Activated CD4-positive, alpha-beta memory T cell treated with anti-CD3 and anti-CD28 coated beads for 36 hours (primary cell): Measurements from ENCODE around the gene TCF7. TPM values are rescaled to one million over a fixed set of nuclear protein-coding genes. Genes with fewer than 3 reads are reported as not detected.

Source experiments
- CTCF ChIA-PET: fragments of 350-600 bp; sonication (Branson Sonifier 250); formaldehyde crosslinking; loops from one replicate; lab custom pipeline; 2021; ENCODE audit warnings: antibody characterized with exemption, inconsistent platforms; lab: Charles Lee
- POLR2A ChIA-PET: fragments of 350-600 bp; sonication (Branson Sonifier 250); formaldehyde crosslinking; loops from one replicate; lab custom pipeline; 2021; ENCODE audit warnings: antibody characterized with exemption; lab: Charles Lee
- DNase-seq: peaks from one replicate; pipeline ENCODE4 v3.0.0-alpha.2; 2020
- H3K27ac Mint-ChIP-seq: one replicate; pipeline ENCODE4 v1.8.0; 2021; ENCODE audit warnings: mixed read lengths
- H3K27me3 Mint-ChIP-seq: one replicate; pipeline ENCODE4 v1.8.0; 2021; ENCODE audit warnings: mixed read lengths
- H3K36me3 Mint-ChIP-seq: one replicate; pipeline ENCODE4 v1.8.0; 2021; ENCODE audit warnings: mixed read lengths
- H3K4me1 Mint-ChIP-seq: one replicate; pipeline ENCODE4 v1.8.0; 2021; ENCODE audit warnings: low read depth, mixed read lengths
- H3K4me3 Mint-ChIP-seq: one replicate; pipeline ENCODE4 v1.8.0; 2021; ENCODE audit warnings: mild to moderate bottlenecking, mixed read lengths
- H3K9me3 Mint-ChIP-seq: one replicate; pipeline ENCODE4 v1.8.0; 2021; ENCODE audit warnings: mixed read lengths
- intact Hi-C: fragments of 100-400 bp; cut with micrococcal nuclease; formaldehyde crosslinking; loops from one replicate; pipeline ENCODE4 v1.15.1; 2023
- total RNA-seq, 2 experiments: library from RNA; stranded (reverse); gene quantifications; one replicate each; pipeline ENCODE4 v1.2.3, GENCODE V29; 2021

The TCF7 gene
- total RNA-seq, 2 experiments from 2014 or later: 59.3 to 65.6 TPM

DNA sequence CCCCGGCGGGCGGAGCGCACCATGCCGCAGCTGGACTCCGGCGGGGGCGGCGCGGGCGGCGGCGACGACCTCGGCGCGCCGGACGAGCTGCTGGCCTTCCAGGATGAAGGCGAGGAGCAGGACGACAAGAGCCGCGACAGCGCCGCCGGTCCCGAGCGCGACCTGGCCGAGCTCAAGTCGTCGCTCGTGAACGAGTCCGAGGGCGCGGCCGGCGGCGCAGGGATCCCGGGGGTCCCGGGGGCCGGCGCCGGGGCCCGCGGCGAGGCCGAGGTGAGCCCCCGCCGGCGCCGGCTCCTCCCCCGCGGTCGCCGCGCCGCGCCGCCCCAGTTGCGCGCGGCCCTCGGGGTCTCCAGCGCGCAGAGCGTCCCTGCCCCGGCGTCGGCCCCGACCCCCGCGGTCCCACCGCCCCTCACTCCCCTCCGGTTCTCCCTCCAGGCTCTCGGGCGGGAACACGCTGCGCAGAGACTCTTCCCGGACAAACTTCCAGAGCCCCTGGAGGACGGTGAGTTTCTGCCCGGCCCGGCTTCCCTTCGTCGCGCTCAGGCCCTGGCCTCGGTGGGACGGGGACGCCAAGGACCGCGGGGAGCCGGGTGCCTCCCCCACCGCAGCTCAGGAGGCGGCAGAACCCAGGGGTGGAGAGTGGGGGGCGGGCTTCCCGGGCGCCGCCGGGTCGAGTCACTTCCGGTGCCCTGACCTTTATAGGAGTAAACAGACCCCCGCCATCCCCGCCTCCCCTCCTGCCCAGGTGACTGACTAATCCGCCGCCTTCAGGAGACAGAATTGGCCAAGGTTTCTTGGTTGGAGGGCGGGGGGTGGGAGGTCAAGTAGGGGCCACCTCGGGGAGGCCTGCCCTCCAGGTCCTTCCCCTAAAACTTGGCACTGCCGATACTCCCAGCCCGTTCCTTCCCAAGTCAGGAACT is 665 bp downstream of the TCF7 start:
- H3K4me3 Mint-ChIP-seq: peak overlapping the region; percentile 70
- CTCF ChIA-PET: interaction anchor here (1.6 to 17.1 kb wide), 4 partner anchors 11 to 75 kb away, joined by 4 to 253 read pairs (median 81); no protein-coding TSS in a partner anchor
- H3K36me3 Mint-ChIP-seq: peaks cover 36% of the 10 kb centered on the region
- H3K27me3 Mint-ChIP-seq: no peaks in the 10 kb centered on the region
- POLR2A ChIA-PET: interaction anchor here (0.7 to 6.2 kb wide), 7 partner anchors 8 to 44 kb away, joined by 4 to 43 read pairs (median 8); no protein-coding TSS in a partner anchor
- peak; percentile 87 for DNase-seq
- peak overlapping the region; percentile 60 for H3K27ac Mint-ChIP-seq
- no peaks in the 10 kb centered on the region for H3K9me3 Mint-ChIP-seq
- peaks cover 76% of the 10 kb centered on the region for H3K4me1 Mint-ChIP-seq
- intact Hi-C loops: loop anchor here (5.0 kb wide), 1 partner anchor 112 kb away; the partner anchor contains the start of gene PPP2CA

DNA sequence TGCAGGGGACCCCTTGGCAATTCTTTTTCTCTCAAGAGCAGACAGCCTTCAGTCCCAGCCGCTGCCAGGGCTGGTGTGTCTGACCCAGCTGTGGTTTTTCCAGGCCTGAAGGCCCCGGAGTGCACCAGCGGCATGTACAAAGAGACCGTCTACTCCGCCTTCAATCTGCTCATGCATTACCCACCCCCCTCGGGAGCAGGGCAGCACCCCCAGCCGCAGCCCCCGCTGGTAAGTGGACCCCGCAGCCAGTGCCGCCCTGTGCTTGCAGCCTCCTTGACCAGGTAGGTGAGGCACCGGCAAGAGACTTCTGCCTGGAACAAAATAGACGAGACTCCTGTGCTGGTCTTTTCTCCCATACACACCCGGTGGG is 1.3 kb downstream of the TCF7 start:
- intact Hi-C loops: loop anchor here (5.0 kb wide), 1 partner anchor 112 kb away; the partner anchor contains the start of gene PPP2CA
- Mint-ChIP-seq H3K27me3 (no peaks in the 10 kb centered on the region), H3K27ac (peak overlapping the region; percentile 60), H3K9me3 (no peaks in the 10 kb centered on the region), H3K36me3 (peaks cover 42% of the 10 kb centered on the region), H3K4me3 (peak overlapping the region; percentile 70), H3K4me1 (peaks cover 76% of the 10 kb centered on the region)
- ChIA-PET POLR2A (interaction anchor here (1.9 to 6.2 kb wide), 3 partner anchors 13 to 22 kb away, joined by 7 to 43 read pairs (median 8); no protein-coding TSS in a partner anchor), CTCF (interaction anchor here (1.7 to 17.1 kb wide), 4 partner anchors 14 to 76 kb away, joined by 7 to 253 read pairs (median 81); no protein-coding TSS in a partner anchor)
- DNase-seq: no peak

DNA sequence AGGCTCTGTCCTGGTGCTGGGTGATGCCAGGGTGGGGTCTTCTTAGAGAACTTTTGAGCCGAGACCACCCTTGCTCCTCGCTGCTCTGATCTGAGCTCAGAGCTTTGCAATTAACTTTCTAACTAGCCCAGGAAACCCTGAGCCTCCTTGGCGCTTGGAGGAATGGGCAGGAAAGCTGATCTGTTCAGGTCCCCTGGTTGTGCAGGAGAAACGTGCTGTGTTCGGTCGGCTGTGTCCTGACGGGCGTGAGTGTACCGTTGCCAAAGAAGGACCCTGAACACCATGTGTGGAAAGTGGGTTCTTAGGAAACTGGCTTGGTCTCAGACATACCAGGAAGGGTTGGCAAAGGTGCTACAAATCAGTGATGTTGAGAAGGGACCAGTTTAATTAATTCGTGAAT is 1.8 kb downstream of the TCF7 start:
- peak overlapping the region; percentile 60 for H3K27ac Mint-ChIP-seq
- H3K4me1 Mint-ChIP-seq: peaks cover 76% of the 10 kb centered on the region
- peak overlapping the region; percentile 70 for H3K4me3 Mint-ChIP-seq
- H3K36me3 Mint-ChIP-seq: peaks cover 45% of the 10 kb centered on the region
- no peak for DNase-seq
- intact Hi-C loops: loop anchor here (5.0 kb wide), 1 partner anchor 111 kb away; the partner anchor contains the start of gene PPP2CA
- ChIA-PET POLR2A (interaction anchor here (1.3 to 6.2 kb wide), 5 partner anchors 8 to 21 kb away, joined by 5 to 43 read pairs (median 7); no protein-coding TSS in a partner anchor), CTCF (interaction anchor here (1.7 to 17.1 kb wide), 4 partner anchors 15 to 76 kb away, joined by 7 to 253 read pairs (median 81); no protein-coding TSS in a partner anchor)
- no peaks in the 10 kb centered on the region for H3K9me3 Mint-ChIP-seq
- H3K27me3 Mint-ChIP-seq: no peaks in the 10 kb centered on the region

DNA sequence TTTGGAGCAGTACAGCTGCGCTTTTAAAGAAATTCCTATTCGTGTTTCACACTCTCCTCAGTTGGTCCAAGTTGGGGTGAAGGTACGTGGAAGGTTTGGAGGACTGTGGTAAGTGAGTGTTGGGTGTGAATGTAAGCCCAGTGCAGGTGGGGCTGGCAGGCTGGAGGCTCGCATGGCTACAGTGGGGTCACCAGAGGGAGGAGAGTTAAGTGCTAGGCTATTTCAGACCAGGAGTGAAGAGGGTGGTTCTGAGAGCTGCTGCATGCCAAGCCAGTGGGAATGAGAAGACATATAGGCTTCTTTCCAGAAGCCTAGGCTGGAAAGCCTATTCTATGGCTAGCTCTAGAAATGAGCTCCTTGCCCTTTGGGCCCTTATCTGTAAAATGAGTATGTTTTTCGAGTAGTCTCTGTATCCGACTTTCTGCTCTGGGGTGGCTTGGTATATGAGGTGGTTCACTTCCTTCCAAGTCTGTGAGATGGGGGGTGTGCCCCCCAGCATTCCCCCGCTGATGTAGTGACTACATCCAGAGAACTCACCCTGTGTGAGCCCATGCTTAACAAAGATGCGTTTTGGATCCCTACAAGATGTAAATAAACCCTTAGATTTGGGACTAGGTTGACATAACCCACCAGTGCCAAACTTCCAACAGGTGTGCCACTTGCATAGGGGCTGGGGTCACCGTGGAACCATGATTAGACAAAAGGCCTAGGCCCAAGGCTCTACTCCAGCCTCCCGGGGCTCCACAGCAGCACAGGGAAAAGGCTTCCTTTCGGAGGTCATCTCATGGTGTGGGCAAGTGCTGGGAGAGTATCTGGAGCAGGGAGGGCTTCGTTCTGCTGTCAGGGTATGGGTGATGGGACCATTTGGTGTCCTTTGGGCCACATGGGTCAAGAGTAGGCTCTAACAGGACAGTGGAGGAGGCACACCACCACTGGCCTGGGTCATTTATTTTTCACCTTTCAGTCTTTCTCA is 2.6 kb downstream of the TCF7 start:
- DNase-seq: no peak
- ChIA-PET POLR2A (interaction anchor here (1.3 to 2.8 kb wide), 5 partner anchors 8 to 22 kb away, joined by 4 to 16 read pairs (median 7); no protein-coding TSS in a partner anchor), CTCF (interaction anchor here (1.7 to 17.1 kb wide), 5 partner anchors 15 to 77 kb away, joined by 7 to 253 read pairs (median 34); no protein-coding TSS in a partner anchor)
- Mint-ChIP-seq H3K4me1 (peaks cover 76% of the 10 kb centered on the region), H3K4me3 (peak overlapping the region; percentile 70), H3K27ac (peak overlapping the region; percentile 60), H3K36me3 (peaks cover 50% of the 10 kb centered on the region), H3K9me3 (no peaks in the 10 kb centered on the region), H3K27me3 (no peaks in the 10 kb centered on the region)
- intact Hi-C loops: loop anchor here (5.0 kb wide), 1 partner anchor 110 kb away; the partner anchor contains the start of gene PPP2CA

DNA sequence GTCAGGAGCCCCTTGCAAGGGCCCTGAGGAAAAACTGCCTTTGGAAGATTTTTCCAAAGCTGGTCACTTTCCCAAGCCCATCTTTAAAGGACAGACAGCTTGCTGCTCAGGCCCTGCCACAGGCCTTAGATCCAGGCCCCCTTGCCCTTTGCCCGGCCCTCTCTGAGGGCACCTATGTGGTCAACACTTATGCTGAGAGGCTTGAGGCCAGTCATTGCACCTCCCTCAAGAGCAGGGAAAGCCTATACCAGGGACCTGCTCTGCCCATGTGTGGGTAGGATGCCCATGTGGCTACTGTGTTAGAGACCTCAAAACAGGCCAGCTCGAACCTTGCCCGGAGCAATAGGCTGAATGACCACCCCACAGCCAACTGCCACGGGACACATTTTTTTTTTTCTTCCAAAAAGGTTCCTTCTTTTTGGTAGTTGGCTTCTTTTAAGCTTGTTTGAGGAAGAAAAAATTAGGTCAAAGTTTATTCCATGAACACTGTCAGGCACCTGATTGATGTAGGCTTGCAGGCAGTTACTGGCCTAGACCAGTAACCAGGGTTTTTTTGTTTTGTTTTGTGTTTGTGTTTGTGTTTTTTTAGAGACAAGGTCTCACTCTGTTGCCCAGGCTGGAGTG is 3.8 kb downstream of the TCF7 start:
- DNase-seq: no peak
- no peaks in the 10 kb centered on the region for H3K9me3 Mint-ChIP-seq
- peak overlapping the region; percentile 61 for H3K27ac Mint-ChIP-seq
- intact Hi-C loops: loop anchor here (1.0 to 5.0 kb wide), 2 partner anchors 9 to 109 kb away; partner anchors contain the start of gene PPP2CA
- ChIA-PET CTCF (interaction anchor here (0.6 to 17.1 kb wide), 7 partner anchors 9 to 92 kb away, joined by 3 to 253 read pairs (median 7); no protein-coding TSS in a partner anchor), POLR2A (interaction anchor here (1.0 to 2.8 kb wide), 7 partner anchors 9 to 36 kb away, joined by 3 to 16 read pairs (median 4); no protein-coding TSS in a partner anchor)
- H3K4me3 Mint-ChIP-seq: peak overlapping the region; percentile 70
- peaks cover 50% of the 10 kb centered on the region for H3K36me3 Mint-ChIP-seq
- H3K4me1 Mint-ChIP-seq: peaks cover 78% of the 10 kb centered on the region
- no peaks in the 10 kb centered on the region for H3K27me3 Mint-ChIP-seq

DNA sequence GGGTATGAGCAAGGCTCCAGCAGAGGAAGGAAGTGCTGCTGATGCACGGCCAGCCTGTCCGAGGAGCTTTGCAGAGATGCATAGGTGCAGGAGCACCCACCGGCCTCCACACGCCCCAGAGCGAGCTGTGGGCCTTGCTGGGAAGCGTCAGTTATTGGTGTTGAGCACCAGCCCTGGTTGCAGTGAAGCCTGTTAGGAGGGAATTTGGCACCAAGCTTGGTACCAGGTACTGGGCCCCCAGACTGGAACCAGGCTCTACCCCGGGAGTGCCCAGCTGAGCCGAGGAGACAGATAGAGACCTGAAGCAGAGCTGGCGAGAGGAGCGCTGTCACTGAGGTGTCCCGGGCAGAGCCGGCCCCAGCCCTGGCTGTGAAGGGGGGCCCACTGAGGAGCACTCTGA is 5.2 kb downstream of the TCF7 start:
- H3K27me3 Mint-ChIP-seq: no peaks in the 10 kb centered on the region
- H3K4me1 Mint-ChIP-seq: peaks cover 84% of the 10 kb centered on the region
- H3K9me3 Mint-ChIP-seq: no peaks in the 10 kb centered on the region
- ChIA-PET POLR2A (interaction anchor here (1.1 to 1.4 kb wide), 3 partner anchors 19 to 37 kb away, joined by 4 to 6 read pairs (median 5); no protein-coding TSS in a partner anchor), CTCF (interaction anchor here (0.5 to 17.1 kb wide), 7 partner anchors 8 to 489 kb away, joined by 3 to 253 read pairs (median 4); no protein-coding TSS in a partner anchor)
- peak overlapping the region; percentile 70 for H3K4me3 Mint-ChIP-seq
- DNase-seq: peak; percentile 54
- intact Hi-C loops: loop anchor here (5.0 kb wide), 1 partner anchor 108 kb away; the partner anchor contains the start of gene PPP2CA
- peak overlapping the region; percentile 84 for H3K27ac Mint-ChIP-seq
- H3K36me3 Mint-ChIP-seq: peaks cover 52% of the 10 kb centered on the region

DNA sequence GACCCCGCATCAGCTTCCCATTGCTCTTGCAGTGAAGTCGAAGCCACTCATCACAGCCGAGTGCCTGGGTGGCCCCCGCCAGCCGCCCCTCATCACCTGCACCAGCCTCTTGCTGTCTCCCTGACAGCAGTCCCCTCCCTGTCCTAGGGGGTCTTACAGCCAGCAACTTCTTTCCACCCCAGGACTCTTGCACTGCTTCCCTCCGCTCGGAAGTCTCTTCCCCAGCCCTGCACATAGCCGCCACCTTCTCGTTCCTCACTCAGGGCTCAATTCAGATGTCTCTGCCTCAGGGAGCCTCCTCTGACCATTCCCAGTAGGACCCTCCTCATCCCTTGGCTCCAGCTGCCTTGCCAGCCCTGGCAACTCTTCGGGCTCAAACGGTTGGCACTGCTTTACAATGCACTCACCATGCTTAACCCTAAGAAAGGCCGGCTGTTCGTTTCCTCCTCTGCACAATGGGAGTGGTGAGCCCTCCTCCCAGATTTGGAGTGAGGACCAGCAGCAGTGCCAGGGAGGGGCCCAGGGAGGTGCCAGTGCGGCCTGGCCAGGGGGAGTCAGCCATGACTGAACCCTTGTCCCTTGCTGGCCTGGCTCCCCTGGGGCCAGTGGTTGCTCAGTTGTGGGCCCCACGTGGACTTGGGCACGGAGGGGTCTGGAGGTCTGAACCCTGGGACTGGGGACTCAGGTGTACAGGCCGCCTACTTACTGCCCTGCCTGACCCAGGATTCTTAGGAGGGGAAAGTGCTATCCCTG is 6.1 kb downstream of the TCF7 start:
- Mint-ChIP-seq H3K36me3 (peaks cover 54% of the 10 kb centered on the region), H3K27me3 (no peaks in the 10 kb centered on the region), H3K27ac (peak overlapping the region; percentile 84), H3K4me1 (peaks cover 92% of the 10 kb centered on the region), H3K4me3 (peak overlapping the region; percentile 70), H3K9me3 (no peaks in the 10 kb centered on the region)
- intact Hi-C loops: no loop called here
- DNase-seq: no peak
- ChIA-PET CTCF (interaction anchor here (0.7 to 17.1 kb wide), 6 partner anchors 9 to 800 kb away, joined by 4 to 253 read pairs (median 30); no protein-coding TSS in a partner anchor), POLR2A (interaction anchor here (1.1 kb wide), 1 partner anchor 20 kb away, joined by 5 read pairs; no protein-coding TSS in a partner anchor)

DNA sequence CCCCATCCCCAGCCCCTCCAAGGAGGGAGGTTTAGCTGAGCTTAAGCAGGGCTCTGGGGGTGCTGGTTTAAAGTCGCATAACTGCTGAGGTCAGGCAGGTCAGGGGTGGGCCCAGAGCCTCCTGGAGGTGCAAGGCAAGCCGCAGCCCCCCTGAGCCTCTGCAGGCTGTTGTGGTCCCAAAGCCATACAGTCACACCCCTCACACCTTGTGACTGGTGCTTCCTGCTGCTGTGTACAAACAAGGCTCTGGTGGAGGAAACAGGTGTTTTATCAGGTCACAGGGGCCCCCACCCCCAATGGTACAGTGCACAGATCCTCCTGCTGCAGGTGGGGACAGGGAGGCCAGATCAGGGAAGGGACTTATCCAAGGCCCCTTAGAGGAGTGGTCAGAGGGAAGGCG is 8.0 kb downstream of the TCF7 start:
- peaks cover 46% of the 10 kb centered on the region for H3K36me3 Mint-ChIP-seq
- peak; percentile 58 for DNase-seq
- H3K9me3 Mint-ChIP-seq: no peaks in the 10 kb centered on the region
- no peaks in the 10 kb centered on the region for H3K27me3 Mint-ChIP-seq
- peak overlapping the region; percentile 72 for H3K27ac Mint-ChIP-seq
- intact Hi-C loops: no loop called here
- ChIA-PET POLR2A (interaction anchor here (0.6 to 5.2 kb wide), 3 partner anchors 9 to 418 kb away, joined by 3 to 37 read pairs (median 3); partner anchors contain the start of gene TCF7), CTCF (interaction anchor here (1.7 to 17.1 kb wide), 4 partner anchors 11 to 83 kb away, joined by 8 to 253 read pairs (median 32); no protein-coding TSS in a partner anchor)
- peak overlapping the region; percentile 46 for H3K4me3 Mint-ChIP-seq
- peaks cover 99% of the 10 kb centered on the region for H3K4me1 Mint-ChIP-seq

DNA sequence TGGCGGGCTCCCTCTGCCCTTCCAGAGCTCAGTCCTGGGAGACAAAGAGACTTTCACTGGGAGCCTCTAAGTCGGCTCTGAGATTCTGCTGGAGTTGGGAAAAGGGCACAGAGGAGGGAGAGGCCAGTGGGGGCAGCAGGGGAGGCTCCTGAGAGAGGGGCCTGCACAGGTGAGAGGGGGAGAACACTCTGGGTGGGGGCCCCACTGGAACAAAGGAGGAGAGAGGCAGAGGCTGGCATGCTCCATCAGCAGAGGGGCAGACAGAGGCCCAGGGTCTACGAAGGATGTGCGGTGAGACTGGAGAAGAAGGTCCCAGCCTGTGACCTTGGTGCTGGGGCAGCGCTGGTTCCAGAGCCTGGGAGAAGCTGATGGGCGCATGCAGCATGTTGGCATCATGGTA is 8.9 kb downstream of the TCF7 start:
- Mint-ChIP-seq H3K4me3 (peak overlapping the region; percentile 13), H3K27ac (peak overlapping the region; percentile 80), H3K36me3 (peaks cover 43% of the 10 kb centered on the region), H3K9me3 (no peaks in the 10 kb centered on the region), H3K27me3 (no peaks in the 10 kb centered on the region), H3K4me1 (peaks cover 98% of the 10 kb centered on the region)
- POLR2A ChIA-PET: interaction anchor here (1.3 to 5.2 kb wide), 3 partner anchors 10 to 120 kb away, joined by 3 to 37 read pairs (median 6); partner anchors contain the start of gene TCF7
- no peak for DNase-seq
- CTCF ChIA-PET: interaction anchor here (1.1 to 17.1 kb wide), 6 partner anchors 10 to 84 kb away, joined by 3 to 253 read pairs (median 20); no protein-coding TSS in a partner anchor
- intact Hi-C loops: no loop called here
